Measurements from ENCODE around the gene ACAP3.

The ACAP3 gene

DNA sequence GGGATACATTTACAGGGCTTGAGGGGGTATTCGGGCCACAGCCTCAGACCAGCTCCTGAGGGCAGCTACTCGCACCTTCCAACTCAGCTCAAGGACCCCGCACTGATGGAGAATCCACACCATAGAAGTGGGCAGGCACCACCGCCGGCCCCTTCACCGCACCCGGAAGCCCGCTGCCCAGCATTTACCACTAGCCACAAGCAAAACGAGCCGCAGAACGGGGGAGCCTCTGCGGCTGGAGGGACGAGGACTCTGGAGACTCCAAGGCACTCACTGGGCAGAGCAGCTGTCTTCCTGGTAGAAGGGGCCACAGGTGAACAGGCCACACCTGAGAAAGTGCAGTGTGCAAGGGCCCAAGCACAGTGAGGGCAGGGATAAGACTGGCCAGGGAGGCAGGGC lies 39.4 kb downstream of the ACAP3 start:
- no peak overlapping the region for H3K4me3 ChIP-seq (ENCODE audit: low read depth, low read length)
- no peak for DNase-seq (ENCODE audit: low read depth)
- no peak for TF ChIP-seq CTCF (IDR thresholded peaks at IDR 0.05; ENCODE audit: low read depth, low read length, missing control alignments)

GRCh38 chr1:1267488-1268283 lies 40.0 kb downstream of the ACAP3 start:
- DNase-seq (ENCODE audit: low read depth) = no peak
- no peak for TF ChIP-seq CTCF (IDR thresholded peaks at IDR 0.05; ENCODE audit: low read depth, low read length, missing control alignments)
- H3K4me3 ChIP-seq (ENCODE audit: low read depth, low read length) = no peak overlapping the region

DNA sequence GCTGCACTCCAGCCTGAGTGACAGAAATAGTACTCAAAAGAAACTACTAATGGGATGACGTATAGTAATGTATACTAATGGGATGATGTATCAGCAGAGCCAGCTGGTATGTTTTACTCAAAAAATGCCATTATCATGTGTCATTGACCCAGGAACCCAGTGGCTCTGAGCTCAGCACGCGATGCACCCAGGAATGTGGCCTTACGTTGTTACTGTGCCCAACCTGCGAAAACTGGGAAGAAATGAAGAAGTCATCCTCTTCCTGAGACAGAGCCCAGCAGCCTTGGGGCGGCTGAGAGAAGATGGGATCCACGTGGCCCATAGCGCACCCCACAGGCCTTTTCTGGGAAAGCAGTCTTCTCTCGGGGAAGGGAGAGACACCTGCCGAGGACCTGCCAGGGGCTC lies 42.9 kb downstream of the ACAP3 start:
- TF ChIP-seq CTCF (IDR thresholded peaks at IDR 0.05; ENCODE audit: low read depth, low read length, missing control alignments) = peak; percentile 14
- DNase-seq (ENCODE audit: low read depth) = no peak
- H3K4me3 ChIP-seq (ENCODE audit: low read depth, low read length) = no peak overlapping the region

DNA sequence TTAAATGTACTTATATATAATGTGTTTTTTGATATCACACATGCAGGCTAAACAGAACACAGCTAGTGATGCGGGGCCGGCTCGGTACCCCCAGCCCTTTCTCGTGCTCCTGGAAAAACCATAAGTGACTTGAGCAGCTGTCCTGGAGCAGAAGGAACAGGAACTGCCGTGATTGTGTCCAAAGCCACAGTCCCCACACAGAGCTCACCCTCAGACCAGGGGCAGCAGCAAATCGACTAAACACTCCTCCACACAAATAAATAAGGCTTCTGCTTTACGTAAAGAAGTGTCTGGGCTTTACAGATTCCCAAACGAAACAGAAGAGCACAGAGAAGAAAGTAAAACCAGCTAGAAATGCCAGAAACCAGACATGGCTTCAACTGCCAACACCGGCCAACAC lies 43.7 kb downstream of the ACAP3 start:
- DNase-seq (ENCODE audit: low read depth) = no peak
- H3K4me3 ChIP-seq (ENCODE audit: low read depth, low read length) = no peak overlapping the region
- no peak for TF ChIP-seq CTCF (IDR thresholded peaks at IDR 0.05; ENCODE audit: low read depth, low read length, missing control alignments)

- TF ChIP-seq CTCF (IDR thresholded peaks at IDR 0.05; ENCODE audit: low read depth, low read length, missing control alignments) = no peak
- no peak for DNase-seq (ENCODE audit: low read depth)
- H3K4me3 ChIP-seq (ENCODE audit: low read depth, low read length) = no peak overlapping the region
Observed at GRCh38 chr1:1262758-1263157, 45.0 kb downstream of the ACAP3 start.

DNA sequence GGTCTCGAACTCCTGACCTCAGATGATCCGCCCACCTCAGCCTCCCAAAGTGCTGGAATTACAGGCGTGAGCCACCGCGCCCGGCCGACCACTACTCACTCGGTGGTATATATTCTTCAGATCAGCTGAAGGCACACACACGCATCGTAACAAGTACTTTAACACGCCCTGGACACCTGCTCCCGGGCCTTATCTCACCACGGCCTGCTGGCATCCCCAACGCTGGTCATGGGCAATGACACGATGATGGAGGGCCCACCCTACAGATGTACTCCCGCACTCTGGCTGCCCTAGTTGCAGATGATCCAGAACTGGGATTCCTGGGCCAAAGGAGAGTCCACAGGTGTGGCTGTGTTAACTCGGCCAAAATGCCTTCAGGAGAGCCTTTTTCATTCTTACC lies 45.7 kb downstream of the ACAP3 start:
- no peak for DNase-seq (ENCODE audit: low read depth)
- no peak overlapping the region for H3K4me3 ChIP-seq (ENCODE audit: low read depth, low read length)
- TF ChIP-seq CTCF (IDR thresholded peaks at IDR 0.05; ENCODE audit: low read depth, low read length, missing control alignments) = no peak

All from GM12864 (cell line).